Effector memory CD4-positive, alpha-beta T cell (primary cell): ENCODE measurements around the gene TRABD2B.

Source experiments
- DNase-seq, 3 donors: peaks; one replicate each; pipeline ENCODE4 v3.0.0-alpha.2; 2020
- H3K27ac ChIP-seq: 2 replicates; pipeline ENCODE4 v1.7.0; 2013; ENCODE audit warnings: mild to moderate bottlenecking, low read length, moderate library complexity; ENCODE audit not compliant: insufficient read depth, poor library complexity, severe bottlenecking
- H3K27me3 ChIP-seq: replicated peaks from 2 replicates; pipeline ENCODE4 v1.7.0; 2013; ENCODE audit warnings: mild to moderate bottlenecking, low read length; ENCODE audit not compliant: insufficient read depth, control insufficient read depth, poor library complexity, severe bottlenecking
- H3K36me3 ChIP-seq: 2 replicates; pipeline ENCODE4 v1.7.0; 2013; ENCODE audit warnings: mild to moderate bottlenecking, low read length, moderate library complexity; ENCODE audit not compliant: control insufficient read depth, insufficient read depth
- H3K4me1 ChIP-seq: 2 replicates; pipeline ENCODE4 v1.7.0; 2013; ENCODE audit warnings: low read length, mild to moderate bottlenecking; ENCODE audit not compliant: control insufficient read depth, insufficient read depth, poor library complexity, severe bottlenecking
- H3K4me3 ChIP-seq: 2 replicates; pipeline ENCODE4 v1.7.0; 2013; ENCODE audit warnings: low read length, low read depth, mild to moderate bottlenecking; ENCODE audit not compliant: insufficient read depth, poor library complexity, severe bottlenecking
- H3K9me3 ChIP-seq: 2 replicates; pipeline ENCODE4 v1.7.0; 2013; ENCODE audit warnings: mild to moderate bottlenecking, low read length, moderate library complexity; ENCODE audit not compliant: control insufficient read depth

The TRABD2B gene

DNA sequence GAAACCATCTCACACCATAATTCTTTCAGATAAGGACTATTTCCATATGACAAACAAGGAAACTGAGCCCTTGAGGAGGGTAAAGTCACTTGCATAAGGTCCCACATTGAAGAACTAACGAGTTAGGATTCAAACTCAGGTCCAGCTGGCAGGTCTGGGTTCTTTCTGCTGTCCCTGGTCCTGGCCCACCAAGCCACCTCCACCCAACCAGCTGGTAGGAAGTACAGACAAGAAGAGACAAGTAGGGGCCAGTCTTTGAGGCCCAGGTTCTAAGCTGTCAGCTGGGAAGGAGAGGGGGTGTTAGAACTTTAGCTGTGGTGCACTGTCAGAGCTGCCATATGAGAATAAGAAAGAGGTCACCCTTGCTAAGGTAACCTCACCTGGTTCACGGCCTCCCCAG lies 188.6 kb downstream of the TRABD2B start:
- no peaks in the 10 kb centered on the region for H3K9me3 ChIP-seq
- H3K4me3 ChIP-seq: no peak overlapping the region
- no peak overlapping the region for H3K27ac ChIP-seq
- no peak for DNase-seq
- no peaks in the 10 kb centered on the region for H3K4me1 ChIP-seq
- H3K27me3 ChIP-seq: no peaks in the 10 kb centered on the region
- H3K36me3 ChIP-seq: no peaks in the 10 kb centered on the region

DNA sequence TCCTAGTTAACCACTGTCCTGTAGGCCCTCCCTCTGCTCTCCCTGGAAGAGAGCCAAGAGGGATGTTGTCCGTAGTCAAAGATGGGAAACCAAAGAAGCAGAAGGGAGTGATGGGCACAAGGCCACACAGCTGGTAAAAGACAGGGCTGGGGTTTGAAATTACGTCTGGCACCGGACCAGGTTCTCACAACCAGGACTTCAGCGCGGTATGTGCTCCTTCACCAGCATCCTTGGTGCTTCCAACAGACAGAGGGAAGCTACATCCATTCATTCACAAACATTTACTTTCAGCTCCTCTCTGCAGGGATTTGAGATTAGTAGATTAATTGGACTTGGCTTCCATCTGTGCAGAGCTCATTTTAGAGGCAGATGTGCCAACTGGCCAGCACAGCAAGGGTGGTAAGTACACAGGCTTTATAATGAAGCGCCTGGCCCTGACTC lies 191.2 kb downstream of the TRABD2B start:
- no peak for DNase-seq
- H3K27ac ChIP-seq: no peak overlapping the region
- H3K9me3 ChIP-seq: no peaks in the 10 kb centered on the region
- H3K4me3 ChIP-seq: no peak overlapping the region
- H3K4me1 ChIP-seq: no peaks in the 10 kb centered on the region
- no peaks in the 10 kb centered on the region for H3K27me3 ChIP-seq
- H3K36me3 ChIP-seq: no peaks in the 10 kb centered on the region

DNA sequence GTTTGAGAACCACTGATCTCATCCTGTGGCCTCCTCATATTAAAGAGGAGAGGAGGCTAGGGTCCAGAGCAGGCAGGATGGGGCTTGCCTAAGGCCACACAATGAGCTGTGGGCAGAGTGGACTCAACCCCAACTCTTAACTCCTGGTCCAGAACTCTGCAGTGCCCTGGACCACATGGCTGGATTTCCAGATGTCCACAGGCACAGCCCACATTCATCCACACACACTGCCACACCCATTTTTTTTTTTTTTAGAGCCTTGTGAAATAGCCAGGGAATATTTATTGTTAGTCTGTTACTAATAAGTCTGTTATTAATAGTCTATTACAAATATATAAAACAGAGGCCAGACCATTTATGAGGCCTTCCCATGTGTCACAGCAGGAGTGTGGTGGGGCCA lies 192.2 kb downstream of the TRABD2B start:
- DNase-seq: no peak
- no peak overlapping the region for H3K4me3 ChIP-seq
- no peaks in the 10 kb centered on the region for H3K9me3 ChIP-seq
- H3K27ac ChIP-seq: no peak overlapping the region
- no peaks in the 10 kb centered on the region for H3K4me1 ChIP-seq
- no peaks in the 10 kb centered on the region for H3K27me3 ChIP-seq
- no peaks in the 10 kb centered on the region for H3K36me3 ChIP-seq

DNA sequence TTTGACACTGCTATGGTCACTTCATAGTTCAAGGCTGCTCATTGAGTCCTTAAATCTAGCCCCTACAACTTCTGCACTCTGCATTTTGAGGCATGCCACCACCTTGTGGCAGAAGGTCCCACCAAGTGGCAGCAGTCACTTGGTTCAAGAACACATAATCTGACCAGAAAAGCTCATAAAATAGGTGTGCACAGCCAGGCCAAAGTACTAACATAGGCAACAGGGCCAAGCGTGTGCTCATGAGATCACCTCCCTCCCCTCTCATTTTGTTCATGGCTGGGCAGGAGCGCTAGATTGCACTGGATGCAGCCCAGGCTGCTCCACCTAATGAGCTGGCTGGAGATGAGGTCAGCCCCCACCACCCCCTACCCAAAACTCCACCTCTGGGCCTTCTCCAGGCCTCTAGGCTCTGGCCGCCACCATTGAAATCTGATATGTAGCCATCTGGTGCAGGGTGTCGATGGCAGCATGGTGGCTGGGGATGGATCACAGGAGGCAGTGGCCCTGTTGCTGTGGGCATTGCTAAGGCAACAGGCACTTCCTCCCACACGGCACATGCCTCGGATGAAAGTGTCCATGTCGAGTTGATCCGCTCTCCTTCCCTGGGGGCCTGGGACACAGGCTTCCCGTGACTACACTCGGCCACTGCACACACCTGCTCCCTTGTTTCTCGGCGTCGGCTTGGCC lies 193.2 kb downstream of the TRABD2B start:
- Histone ChIP-seq H3K27me3 (no peaks in the 10 kb centered on the region), H3K4me1 (no peaks in the 10 kb centered on the region), H3K9me3 (no peaks in the 10 kb centered on the region), H3K36me3 (no peaks in the 10 kb centered on the region), H3K4me3 (no peak overlapping the region), H3K27ac (no peak overlapping the region)
- DNase-seq: no peak

DNA sequence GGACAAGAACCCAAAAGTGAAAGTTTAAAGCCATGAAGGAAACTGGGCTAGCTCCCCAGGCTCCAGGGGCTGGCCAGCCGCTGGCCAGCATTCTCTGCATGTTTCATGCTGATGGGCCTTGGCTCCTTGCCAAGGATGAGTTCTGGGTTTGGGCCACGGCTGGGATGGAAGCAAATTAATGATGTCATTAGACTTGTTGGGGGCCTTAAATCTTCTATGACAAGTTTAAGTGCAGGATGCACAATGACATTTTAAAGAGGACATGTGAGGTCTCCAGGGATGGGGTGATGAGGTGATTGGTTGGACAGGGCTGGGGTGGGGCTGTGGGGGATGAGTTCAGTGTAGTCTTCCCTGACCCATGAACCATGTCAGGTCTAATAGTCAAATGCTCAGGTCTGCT lies 199.6 kb downstream of the TRABD2B start:
- Histone ChIP-seq H3K9me3 (no peaks in the 10 kb centered on the region), H3K27ac (no peak overlapping the region), H3K4me3 (no peak overlapping the region), H3K36me3 (no peaks in the 10 kb centered on the region), H3K27me3 (no peaks in the 10 kb centered on the region), H3K4me1 (no peaks in the 10 kb centered on the region)
- DNase-seq: no peak

DNA sequence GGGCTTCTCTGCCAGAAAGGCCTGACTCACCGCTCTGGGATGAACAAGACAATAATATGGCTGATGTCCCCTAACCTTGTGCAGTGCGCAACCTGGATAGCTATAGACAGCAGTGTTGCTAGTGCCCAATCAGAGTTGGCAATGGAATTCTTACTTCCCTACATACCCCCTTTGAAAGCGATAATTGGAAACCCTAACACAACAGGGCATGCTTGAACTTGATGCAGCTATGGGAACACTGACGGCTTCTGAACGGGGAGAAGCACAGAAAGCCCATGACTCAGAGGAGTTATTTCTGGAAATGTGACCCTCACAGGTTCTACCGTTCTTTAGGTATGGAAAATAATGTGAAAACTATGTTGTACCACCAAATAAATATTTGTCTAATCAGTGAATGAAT lies 200.6 kb downstream of the TRABD2B start:
- H3K4me3 ChIP-seq: no peak overlapping the region
- DNase-seq: no peak
- no peaks in the 10 kb centered on the region for H3K36me3 ChIP-seq
- no peaks in the 10 kb centered on the region for H3K27me3 ChIP-seq
- H3K9me3 ChIP-seq: no peaks in the 10 kb centered on the region
- no peaks in the 10 kb centered on the region for H3K4me1 ChIP-seq
- H3K27ac ChIP-seq: no peak overlapping the region

DNA sequence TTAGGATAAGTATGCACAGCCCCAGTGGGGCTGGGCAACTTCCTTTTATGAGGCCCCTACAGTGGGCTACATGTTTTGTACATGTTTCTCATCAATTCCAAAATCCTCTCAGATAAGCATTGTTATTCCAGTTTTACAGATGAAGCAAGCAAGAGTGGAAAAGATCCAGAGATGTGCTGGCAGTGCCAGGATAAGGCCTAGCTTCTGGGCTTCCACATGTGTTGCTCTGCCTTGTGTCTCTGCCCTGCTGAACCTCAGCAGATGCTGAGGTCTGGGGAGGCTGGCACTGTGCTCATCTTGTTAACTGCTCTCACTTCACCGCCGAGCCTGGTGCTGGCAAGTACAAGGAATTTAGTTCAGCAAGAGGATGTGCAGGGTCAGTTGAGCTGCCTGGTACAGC lies 202.1 kb downstream of the TRABD2B start:
- no peaks in the 10 kb centered on the region for H3K36me3 ChIP-seq
- no peak overlapping the region for H3K27ac ChIP-seq
- no peak for DNase-seq
- H3K9me3 ChIP-seq: no peaks in the 10 kb centered on the region
- no peak overlapping the region for H3K4me3 ChIP-seq
- no peaks in the 10 kb centered on the region for H3K27me3 ChIP-seq
- no peaks in the 10 kb centered on the region for H3K4me1 ChIP-seq

DNA sequence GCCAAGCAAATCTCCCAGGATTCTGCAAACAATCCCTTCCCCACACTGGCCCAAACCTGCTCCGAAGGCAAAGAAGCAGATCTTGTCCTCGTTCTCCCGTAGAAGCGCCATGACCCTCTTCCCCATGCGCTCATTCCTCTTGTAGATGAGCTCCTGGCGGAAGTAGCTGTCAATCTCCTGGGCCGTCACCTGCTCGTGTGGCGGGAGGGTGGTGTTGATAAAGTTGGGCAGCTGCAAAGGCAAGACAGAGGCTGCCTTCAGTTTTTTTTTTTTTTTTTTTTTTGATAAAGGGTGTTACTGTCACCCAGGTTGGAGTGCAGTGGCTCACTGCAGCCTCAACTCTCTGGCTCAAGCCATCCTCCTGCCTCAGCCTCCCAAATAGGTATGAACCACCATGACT lies 202.7 kb downstream of the TRABD2B start:
- Histone ChIP-seq H3K36me3 (no peaks in the 10 kb centered on the region), H3K4me1 (no peaks in the 10 kb centered on the region), H3K4me3 (no peak overlapping the region), H3K9me3 (no peaks in the 10 kb centered on the region), H3K27ac (no peak overlapping the region), H3K27me3 (no peaks in the 10 kb centered on the region)
- DNase-seq: no peak

DNA sequence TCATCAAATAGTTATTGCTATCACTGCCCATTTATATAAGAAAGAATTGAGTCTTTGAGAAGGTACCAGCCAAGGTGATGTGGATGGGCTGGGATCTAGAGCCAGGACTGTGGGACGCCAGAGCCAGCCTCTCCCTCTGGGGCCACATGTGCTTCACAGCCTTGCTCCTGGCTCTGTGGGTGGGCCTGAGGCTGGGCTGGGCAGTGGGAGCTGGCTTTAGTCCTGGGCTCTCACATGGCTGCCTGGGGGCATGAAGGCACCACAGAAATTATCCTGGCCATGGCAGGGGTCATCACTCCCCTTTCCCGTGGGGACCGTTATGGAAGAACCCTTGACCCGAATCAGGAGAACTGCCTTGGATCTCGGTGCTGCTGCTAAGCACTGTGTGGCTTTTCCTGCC lies 203.1 kb downstream of the TRABD2B start:
- Histone ChIP-seq H3K36me3 (no peaks in the 10 kb centered on the region), H3K4me1 (no peaks in the 10 kb centered on the region), H3K9me3 (no peaks in the 10 kb centered on the region), H3K4me3 (no peak overlapping the region), H3K27ac (no peak overlapping the region), H3K27me3 (no peaks in the 10 kb centered on the region)
- no peak for DNase-seq

DNA sequence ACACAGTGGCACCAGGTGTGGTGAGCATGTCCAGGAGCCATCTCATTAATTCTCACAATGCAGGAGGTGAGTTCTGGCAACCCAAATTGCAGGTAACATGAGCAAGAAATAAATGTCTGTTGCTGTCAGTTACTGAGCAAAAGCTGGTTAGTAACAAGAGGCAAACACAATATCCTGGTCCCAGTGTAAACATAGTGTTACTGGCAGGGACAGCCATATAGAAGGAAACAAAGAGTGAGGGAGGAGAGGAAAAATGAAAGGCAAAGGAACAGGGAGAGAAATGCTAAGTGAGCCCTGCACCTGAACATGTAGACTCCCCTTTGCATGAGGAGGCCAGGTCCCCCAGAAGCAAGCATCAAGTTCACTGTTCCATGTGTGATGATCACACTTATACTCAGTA lies 203.6 kb downstream of the TRABD2B start:
- Histone ChIP-seq H3K9me3 (no peaks in the 10 kb centered on the region), H3K4me1 (no peaks in the 10 kb centered on the region)
- no peak for DNase-seq

More for the DNA sequence above, 203.6 kb downstream of the TRABD2B start:
- Histone ChIP-seq H3K4me3 (no peak overlapping the region), H3K36me3 (no peaks in the 10 kb centered on the region), H3K27me3 (no peaks in the 10 kb centered on the region), H3K27ac (no peak overlapping the region)
